Measurements from ENCODE around the gene NT5C1B.

- TF ChIP-seq CTCF (IDR thresholded peaks at IDR 0.05; ENCODE audit: insufficient read depth, low read length, poor library complexity, severe bottlenecking) (no peak), EZH2phosphoT487 (conservative IDR thresholded peaks at IDR 0.05; ENCODE audit: low read length) (no peak)
Observed at GRCh38 chr2:18525852-18526251, 63.5 kb downstream of the NT5C1B start.

Measured in SU-DHL-6 (cell line).